ENCODE measurements around the gene ATP5F1A.

Gene ATP5F1A

GRCh38 chr18:46104128-46104911 is 6.2 kb upstream of the ATP5F1A start, which contains the start of gene HAUS1:
Gene HAUS1, plus strand, starts transcription at chr18:46104385. Its CDS starts 27 bp downstream, at chr18:46104412.
- Histone ChIP-seq H3F3A (ENCODE audit: low read depth) (no peaks in the 10 kb centered on the region), H3K4me2 (ENCODE audit: low read depth, low read length, poor library complexity, severe bottlenecking) (peak within 1 kb of the TSS; percentile 86), H3K36me3 (ENCODE audit: insufficient read depth, low read length) (no peaks in the 10 kb centered on the region), H3K4me1 (ENCODE audit: insufficient read depth, low read length, poor library complexity, severe bottlenecking) (peaks cover 31% of the 10 kb centered on the region), H3K9ac (ENCODE audit: low read depth, low read length, poor library complexity, severe bottlenecking) (peak within 1 kb of the TSS; percentile 89), H3K4me3 (ENCODE audit: low read length, poor library complexity, severe bottlenecking) (peak within 1 kb of the TSS; percentile 91), H3K27me3 (ENCODE audit: insufficient read depth, low read length, poor library complexity, severe bottlenecking) (no peaks in the 10 kb centered on the region), H3K79me2 (ENCODE audit: insufficient read depth, low read length) (peaks cover 51% of the 10 kb centered on the region), H4K20me1 (ENCODE audit: insufficient read depth, low read length, poor library complexity, severe bottlenecking) (peaks cover 8% of the 10 kb centered on the region), H3K9me2 (replicated peaks; ENCODE audit: low read depth, low read length) (no peaks in the 10 kb centered on the region), H2AFZ (ENCODE audit: low read length) (peak within 1 kb of the TSS; percentile 98), H3K9me3 (ENCODE audit: insufficient read depth, low read depth, low read length) (no peaks in the 10 kb centered on the region)
- no peak for TF ChIP-seq CTCF (conservative IDR thresholded peaks at IDR 0.05; ENCODE audit: low read length)
- TF ChIP-seq EZH2phosphoT487 (IDR thresholded peaks at IDR 0.05; ENCODE audit: borderline replicate concordance) = no peak

GRCh38 chr18:46099463-46099862 is 1.4 kb upstream of the ATP5F1A start:
- Histone ChIP-seq H2AFZ (ENCODE audit: low read length) (no peak overlapping the region), H3K4me2 (ENCODE audit: low read depth, low read length, poor library complexity, severe bottlenecking) (no peak overlapping the region)
- TF ChIP-seq CTCF (conservative IDR thresholded peaks at IDR 0.05; ENCODE audit: low read length) = no peak
- no peak for TF ChIP-seq EZH2phosphoT487 (IDR thresholded peaks at IDR 0.05; ENCODE audit: borderline replicate concordance)

GRCh38 chr18:46098616-46098933 is 479 bp upstream of the ATP5F1A start:
- H3K4me1 ChIP-seq (ENCODE audit: insufficient read depth, low read length, poor library complexity, severe bottlenecking) = peaks cover 21% of the 10 kb centered on the region
- TF ChIP-seq CTCF (conservative IDR thresholded peaks at IDR 0.05; ENCODE audit: low read length) = no peak
- TF ChIP-seq EZH2phosphoT487 (IDR thresholded peaks at IDR 0.05; ENCODE audit: borderline replicate concordance) = no peak
- H2AFZ ChIP-seq (ENCODE audit: low read length) = peak overlapping the region; percentile 83
- H4K20me1 ChIP-seq (ENCODE audit: insufficient read depth, low read length, poor library complexity, severe bottlenecking) = peaks cover 39% of the 10 kb centered on the region
- H3K36me3 ChIP-seq (ENCODE audit: insufficient read depth, low read length) = peaks cover 12% of the 10 kb centered on the region
- peak overlapping the region; percentile 73 for H3K4me2 ChIP-seq (ENCODE audit: low read depth, low read length, poor library complexity, severe bottlenecking)
- H3F3A ChIP-seq (ENCODE audit: low read depth) = no peaks in the 10 kb centered on the region
- H3K79me2 ChIP-seq (ENCODE audit: insufficient read depth, low read length) = peaks cover 49% of the 10 kb centered on the region
- no peaks in the 10 kb centered on the region for H3K27me3 ChIP-seq (ENCODE audit: insufficient read depth, low read length, poor library complexity, severe bottlenecking)
- peak overlapping the region; percentile 96 for H3K9ac ChIP-seq (ENCODE audit: low read depth, low read length, poor library complexity, severe bottlenecking)
- no peaks in the 10 kb centered on the region for H3K9me3 ChIP-seq (ENCODE audit: insufficient read depth, low read depth, low read length)
- no peaks in the 10 kb centered on the region for H3K9me2 ChIP-seq (replicated peaks; ENCODE audit: low read depth, low read length)
- H3K4me3 ChIP-seq (ENCODE audit: low read length, poor library complexity, severe bottlenecking) = peak overlapping the region; percentile 99

More at GRCh38 chr18:46099463-46099862, 1.4 kb upstream of the ATP5F1A start:
- no peak overlapping the region for H3K4me3 ChIP-seq (ENCODE audit: low read length, poor library complexity, severe bottlenecking)
- H3F3A ChIP-seq (ENCODE audit: low read depth) = no peaks in the 10 kb centered on the region
- H3K9me3 ChIP-seq (ENCODE audit: insufficient read depth, low read depth, low read length) = no peaks in the 10 kb centered on the region
- no peaks in the 10 kb centered on the region for H3K9me2 ChIP-seq (replicated peaks; ENCODE audit: low read depth, low read length)
- no peaks in the 10 kb centered on the region for H3K27me3 ChIP-seq (ENCODE audit: insufficient read depth, low read length, poor library complexity, severe bottlenecking)
- H4K20me1 ChIP-seq (ENCODE audit: insufficient read depth, low read length, poor library complexity, severe bottlenecking) = peaks cover 34% of the 10 kb centered on the region
- no peak overlapping the region for H3K9ac ChIP-seq (ENCODE audit: low read depth, low read length, poor library complexity, severe bottlenecking)
- peaks cover 20% of the 10 kb centered on the region for H3K4me1 ChIP-seq (ENCODE audit: insufficient read depth, low read length, poor library complexity, severe bottlenecking)
- H3K36me3 ChIP-seq (ENCODE audit: insufficient read depth, low read length) = peaks cover 7% of the 10 kb centered on the region
- H3K79me2 ChIP-seq (ENCODE audit: insufficient read depth, low read length) = peaks cover 48% of the 10 kb centered on the region

Measured in Loucy (cell line).